ENCODE measurements around the gene ACBD6.

DNA sequence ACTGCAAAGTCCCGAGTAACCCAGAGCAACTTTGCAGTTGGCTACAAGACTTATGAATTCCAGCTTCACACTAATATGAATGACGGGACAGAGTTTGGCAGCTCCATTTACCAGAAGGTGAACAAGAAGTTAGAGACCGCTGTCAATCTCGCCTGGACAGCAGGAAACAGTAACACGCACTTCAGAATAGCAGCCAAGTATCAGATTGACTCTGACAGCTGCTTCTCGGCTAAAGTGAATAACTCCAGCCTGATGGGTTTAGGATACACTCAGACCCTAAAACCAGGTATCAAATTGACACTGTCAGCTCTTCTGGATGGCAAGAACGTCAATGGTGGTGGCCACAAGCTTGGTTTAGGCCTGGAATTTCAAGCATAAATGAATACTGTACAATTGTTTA lies 66.8 kb downstream of the ACBD6 start:
- TF ChIP-seq, protein P1, sequence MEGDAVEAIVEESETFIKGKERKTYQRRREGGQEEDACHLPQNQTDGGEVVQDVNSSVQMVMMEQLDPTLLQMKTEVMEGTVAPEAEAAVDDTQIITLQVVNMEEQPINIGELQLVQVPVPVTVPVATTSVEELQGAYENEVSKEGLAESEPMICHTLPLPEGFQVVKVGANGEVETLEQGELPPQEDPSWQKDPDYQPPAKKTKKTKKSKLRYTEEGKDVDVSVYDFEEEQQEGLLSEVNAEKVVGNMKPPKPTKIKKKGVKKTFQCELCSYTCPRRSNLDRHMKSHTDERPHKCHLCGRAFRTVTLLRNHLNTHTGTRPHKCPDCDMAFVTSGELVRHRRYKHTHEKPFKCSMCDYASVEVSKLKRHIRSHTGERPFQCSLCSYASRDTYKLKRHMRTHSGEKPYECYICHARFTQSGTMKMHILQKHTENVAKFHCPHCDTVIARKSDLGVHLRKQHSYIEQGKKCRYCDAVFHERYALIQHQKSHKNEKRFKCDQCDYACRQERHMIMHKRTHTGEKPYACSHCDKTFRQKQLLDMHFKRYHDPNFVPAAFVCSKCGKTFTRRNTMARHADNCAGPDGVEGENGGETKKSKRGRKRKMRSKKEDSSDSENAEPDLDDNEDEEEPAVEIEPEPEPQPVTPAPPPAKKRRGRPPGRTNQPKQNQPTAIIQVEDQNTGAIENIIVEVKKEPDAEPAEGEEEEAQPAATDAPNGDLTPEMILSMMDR (IDR thresholded peaks at IDR 0.05): no peak
- TF ChIP-seq ZFX (IDR thresholded peaks at IDR 0.05; ENCODE audit: borderline replicate concordance): no peak

Measured in 22Rv1 (cell line).